Suprapubic skin (tissue), 4 donors: ENCODE data around the gene NOTO. TPM values are rescaled to one million over a fixed set of nuclear protein-coding genes. Genes with fewer than 3 reads are reported as not detected.
"Not testable (repeated sequence)": the region's sequence is repeated elsewhere in the genome, so short reads cannot be mapped to it uniquely, and the experiment has no call there.

Experiments
- DNase-seq, 2 donors: peaks; one replicate each; pipeline ENCODE4 v3.0.0-alpha.2; 2019; ENCODE audit warnings: low spot score in 2 of 2
- H3K27ac ChIP-seq: fragments of 200-600 bp; sonication (generic); one replicate; pipeline ENCODE4 v1.5.1; 2019
- H3K27me3 ChIP-seq: fragments of 200-600 bp; sonication (generic); one replicate; pipeline ENCODE4 v1.5.1; 2019
- H3K36me3 ChIP-seq: fragments of 200-600 bp; sonication (generic); one replicate; pipeline ENCODE4 v1.5.1; 2019
- H3K4me1 ChIP-seq: fragments of 200-600 bp; sonication (generic); one replicate; pipeline ENCODE4 v1.5.1; 2019
- H3K4me3 ChIP-seq: fragments of 200-600 bp; sonication (generic); one replicate; pipeline ENCODE4 v1.5.1; 2019; ENCODE audit warnings: mild to moderate bottlenecking
- H3K9me3 ChIP-seq: fragments of 200-600 bp; sonication (generic); one replicate; pipeline ENCODE4 v1.5.1; 2019
- CTCF ChIP-seq, 2 donors: fragments of 200-600 bp in 1 of 2; fragments of 450-650 bp in 1 of 2; sonication (generic) in 1 of 2; IDR thresholded peaks; one replicate each; pipeline ENCODE4 v1.5.1; 2016 to 2019; ENCODE audit warnings: antibody characterized with exemption in 2 of 2, mild to moderate bottlenecking in 1 of 2, moderate library complexity in 1 of 2
- EP300 ChIP-seq: sonication (generic); formaldehyde crosslinking; IDR thresholded peaks from one replicate; pipeline ENCODE4 v1.6.1; 2017; ENCODE audit warnings: antibody characterized with exemption
- POLR2A ChIP-seq, 2 donors: fragments of 450-650 bp; IDR thresholded peaks; one replicate each; pipeline ENCODE4 v1.6.1; 2017; ENCODE audit warnings: antibody characterized with exemption in 2 of 2, mild to moderate bottlenecking in 2 of 2, moderate library complexity in 2 of 2
- POLR2AphosphoS5 ChIP-seq, 3 donors: sonication (generic); formaldehyde crosslinking; IDR thresholded peaks; one replicate each; pipeline ENCODE4 v1.6.1; 2017; ENCODE audit warnings: antibody characterized with exemption in 3 of 3
- WGBS: methylation state at CpG from one replicate; pipeline ENCODE4 v1.1.5; 2018; 5-methylcytosine and 5-hydroxymethylcytosine counted together
- total RNA-seq, 4 donors: library from RNA; depleted of rRNA; stranded (reverse); fragments of >200 nt; gene quantifications; one replicate each; pipeline ENCODE4 v1.1.0, GENCODE V29; 2016

NOTO gene
- total RNA-seq, 4 donors from 2014 or later = not detected

- no peaks in the 10 kb centered on the region for H3K9me3 ChIP-seq
- TF ChIP-seq POLR2AphosphoS5 (IDR thresholded peaks at IDR 0.05) = no peak
- TF ChIP-seq EP300 = no peak
- TF ChIP-seq POLR2A (IDR thresholded peaks at IDR 0.05) = peak in 1 of 2 donors; percentile 10
- peak; percentile 73 to 98 for TF ChIP-seq CTCF (IDR thresholded peaks at IDR 0.05)
- DNase-seq = peak; percentile 94
- H3K27ac ChIP-seq = peak overlapping the region; percentile 73
- under 1% methylated on average over 25 of the region's 56 CpGs for WGBS
- H3K4me1 ChIP-seq = peaks cover 28% of the 10 kb centered on the region
- no peaks in the 10 kb centered on the region for H3K36me3 ChIP-seq
- H3K27me3 ChIP-seq = peaks cover 40% of the 10 kb centered on the region
- peak overlapping the region; percentile 55 for H3K4me3 ChIP-seq
Measured at GRCh38 chr2:73176881-73177644, 25.3 kb upstream of the NOTO start.

DNA sequence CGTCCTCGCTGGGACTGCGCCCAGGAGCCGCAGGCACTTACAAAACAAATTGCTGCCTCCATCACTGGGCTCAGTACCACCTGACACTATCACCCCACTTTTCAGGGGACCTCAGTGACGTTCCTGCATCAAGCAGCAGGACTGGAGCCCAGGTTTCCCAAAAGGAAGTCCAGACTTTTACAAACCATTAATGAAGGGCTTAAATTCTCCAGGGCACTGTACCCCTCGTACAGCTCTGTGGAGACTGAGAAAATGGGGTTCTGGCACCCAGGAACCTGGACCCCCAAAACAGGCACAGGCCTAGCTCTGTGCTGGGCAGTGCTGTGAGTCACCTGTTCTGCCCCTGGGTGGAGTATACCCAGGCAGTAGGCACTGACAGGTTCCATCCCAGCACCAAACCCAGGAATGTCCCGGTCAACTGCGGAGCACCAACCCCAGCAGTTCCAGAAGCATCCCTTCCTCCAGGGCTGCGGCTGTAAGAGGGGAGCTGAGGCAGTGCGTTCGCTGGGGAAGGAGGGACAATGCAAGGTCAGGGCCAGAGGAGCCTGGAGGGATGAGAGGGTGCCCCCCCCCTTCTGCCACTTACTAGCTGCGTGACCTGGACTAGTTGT lies 24.6 kb upstream of the NOTO start:
- Histone ChIP-seq H3K4me1 (peaks cover 28% of the 10 kb centered on the region), H3K9me3 (no peaks in the 10 kb centered on the region), H3K27ac (no peak overlapping the region), H3K4me3 (peak overlapping the region; percentile 55), H3K27me3 (peaks cover 38% of the 10 kb centered on the region), H3K36me3 (no peaks in the 10 kb centered on the region)
- TF ChIP-seq EP300 (no peak), POLR2AphosphoS5 (IDR thresholded peaks at IDR 0.05) (no peak), CTCF (IDR thresholded peaks at IDR 0.05) (no peak), POLR2A (IDR thresholded peaks at IDR 0.05) (no peak)
- 26% methylated on average over 9 of the region's 12 CpGs for WGBS
- DNase-seq = no peak

DNA sequence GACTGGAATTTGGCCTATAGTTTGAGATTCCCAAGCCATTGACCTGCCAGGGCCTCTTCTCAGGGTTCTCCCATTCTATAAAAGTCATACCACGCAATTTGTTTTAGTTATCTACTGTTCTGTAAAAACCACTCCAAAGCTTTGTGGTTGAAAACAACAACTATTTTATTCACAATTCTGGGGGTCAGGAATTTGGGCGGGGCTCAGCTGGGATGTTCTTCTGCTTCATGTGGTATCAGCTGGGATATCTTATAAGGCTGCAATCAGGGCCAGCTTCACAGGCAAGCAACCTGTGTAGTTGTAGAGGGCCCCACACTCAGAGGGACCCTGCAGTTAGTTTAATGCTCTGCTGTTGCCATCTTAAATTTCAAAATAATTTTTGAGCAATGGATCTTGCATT lies 16.4 kb upstream of the NOTO start:
- no peaks in the 10 kb centered on the region for H3K36me3 ChIP-seq
- no peaks in the 10 kb centered on the region for H3K4me1 ChIP-seq
- no peaks in the 10 kb centered on the region for H3K9me3 ChIP-seq
- peaks cover 15% of the 10 kb centered on the region for H3K27me3 ChIP-seq
- 82% methylated on average over 2 of the region's 2 CpGs for WGBS
- no peak overlapping the region for H3K27ac ChIP-seq
- H3K4me3 ChIP-seq = no peak overlapping the region
- TF ChIP-seq POLR2A (IDR thresholded peaks at IDR 0.05) (no peak), CTCF (IDR thresholded peaks at IDR 0.05) (no peak), EP300 (no peak), POLR2AphosphoS5 (IDR thresholded peaks at IDR 0.05) (no peak)
- DNase-seq = no peak

DNA sequence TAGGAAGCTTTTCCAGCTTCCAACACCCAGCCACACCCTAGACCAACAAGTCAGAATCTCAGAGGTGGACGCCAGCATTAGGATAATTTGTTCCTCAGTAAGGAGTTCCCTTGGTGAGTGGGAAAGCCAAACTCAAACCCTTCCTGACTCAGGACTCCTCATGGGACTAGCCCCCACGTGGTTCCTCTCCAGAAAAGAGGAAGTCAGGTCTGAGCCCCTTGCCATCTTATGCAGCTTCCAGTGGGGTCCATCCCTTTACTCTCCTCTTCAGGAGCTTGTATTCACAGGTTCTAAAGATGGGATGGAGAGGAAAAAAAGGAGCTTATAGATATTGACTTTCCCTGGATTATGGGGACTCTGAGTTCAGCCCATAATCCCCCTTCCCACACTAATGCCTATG lies 14.8 kb upstream of the NOTO start:
- H3K36me3 ChIP-seq = no peaks in the 10 kb centered on the region
- 58% methylated on average over 2 of the region's 2 CpGs for WGBS
- H3K4me3 ChIP-seq = no peak overlapping the region
- TF ChIP-seq POLR2AphosphoS5 (IDR thresholded peaks at IDR 0.05) (no peak), POLR2A (IDR thresholded peaks at IDR 0.05) (no peak), EP300 (no peak), CTCF (IDR thresholded peaks at IDR 0.05) (no peak)
- H3K27ac ChIP-seq = no peak overlapping the region
- H3K9me3 ChIP-seq = no peaks in the 10 kb centered on the region
- H3K27me3 ChIP-seq = peaks cover 15% of the 10 kb centered on the region
- no peaks in the 10 kb centered on the region for H3K4me1 ChIP-seq
- no peak for DNase-seq

DNA sequence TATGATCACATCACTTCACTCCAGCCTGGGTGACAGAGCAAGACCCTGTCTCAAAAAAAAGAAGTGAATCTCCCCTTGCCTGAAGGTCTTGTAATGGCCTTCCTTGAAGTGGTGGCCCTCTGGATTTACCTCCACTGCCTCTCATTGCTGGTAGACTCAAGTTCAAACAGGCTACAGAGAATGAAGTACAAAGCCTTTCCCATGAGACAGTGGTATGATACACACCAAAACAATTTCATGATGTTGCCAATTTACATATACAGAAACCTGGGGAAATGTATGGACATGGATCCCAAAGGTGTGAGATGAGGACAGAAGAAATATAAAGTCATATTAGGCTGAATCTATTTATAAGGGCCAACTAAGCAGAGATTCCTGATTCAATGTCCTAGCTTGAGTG lies 4.8 kb upstream of the NOTO start:
- H3K9me3 ChIP-seq = no peaks in the 10 kb centered on the region
- no peak for TF ChIP-seq EP300
- no peaks in the 10 kb centered on the region for H3K36me3 ChIP-seq
- peaks cover 8% of the 10 kb centered on the region for H3K4me1 ChIP-seq
- no peak for DNase-seq
- peaks cover 50% of the 10 kb centered on the region for H3K27me3 ChIP-seq
- H3K4me3 ChIP-seq = no peak overlapping the region
- no peak overlapping the region for H3K27ac ChIP-seq

GRCh38 chr2:73200281-73200680 lies 2.1 kb upstream of the NOTO start:
- H3K9me3 ChIP-seq, H3K27ac ChIP-seq, DNase-seq, H3K4me3 ChIP-seq, H3K36me3 ChIP-seq: not testable (repeated sequence)
- 79% methylated on average over 10 of the region's 10 CpGs for WGBS
- H3K4me1 ChIP-seq = peaks cover 18% of the 10 kb centered on the region
- peaks cover 74% of the 10 kb centered on the region for H3K27me3 ChIP-seq
